Measurements from ENCODE around the gene MTHFD2. TPM values are rescaled to one million over a fixed set of nuclear protein-coding genes. Genes with fewer than 3 reads are reported as not detected.
"Not testable (repeated sequence)": the region's sequence is repeated elsewhere in the genome, so short reads cannot be mapped to it uniquely, and the experiment has no call there.

Gene MTHFD2
- total RNA-seq, 1 donor from 2014 or later = 365 TPM

- H3K4me3 Mint-ChIP-seq (ENCODE audit: unreplicated experiment) = no peak overlapping the region
- peaks cover 8% of the 10 kb centered on the region for H3K27me3 Mint-ChIP-seq (ENCODE audit: low read depth, unreplicated experiment)
- DNase-seq (ENCODE audit: low read depth) (no peak), FAIRE-seq (no peak)
- no peak for TF ChIP-seq CTCF (IDR thresholded peaks at IDR 0.05; ENCODE audit: insufficient read depth, low read depth, low read length)
- no peak for TF ChIP-seq EZH2 (IDR thresholded peaks at IDR 0.05; ENCODE audit: insufficient read depth, low read length)
- H3K36me3 Mint-ChIP-seq (ENCODE audit: low read depth, unreplicated experiment) = no peaks in the 10 kb centered on the region
- peaks cover 8% of the 10 kb centered on the region for H3K4me1 Mint-ChIP-seq (ENCODE audit: low read depth, unreplicated experiment)
- Histone ChIP-seq H2AFZ (ENCODE audit: low read depth, low read length) (no peak overlapping the region), H3K27ac (ENCODE audit: low read depth, low read length) (no peak overlapping the region), H4K20me1 (ENCODE audit: insufficient read depth, low read length) (no peaks in the 10 kb centered on the region), H3K9me3 (ENCODE audit: insufficient read depth, low read depth, low read length) (no peaks in the 10 kb centered on the region), H3K9ac (ENCODE audit: low read length) (no peak overlapping the region), H3K79me2 (ENCODE audit: insufficient read depth, low read length) (no peaks in the 10 kb centered on the region), H3K4me1 (ENCODE audit: insufficient read depth, low read length) (peaks cover 2% of the 10 kb centered on the region), H3K4me3 (ENCODE audit: insufficient read depth, low read depth, low read length) (no peak overlapping the region), H3K36me3 (ENCODE audit: insufficient read depth, low read length) (no peaks in the 10 kb centered on the region), H3K27me3 (ENCODE audit: insufficient read depth, low read length) (no peaks in the 10 kb centered on the region), H3K4me2 (ENCODE audit: low read length) (no peak overlapping the region)
- H3K9me3 Mint-ChIP-seq (ENCODE audit: unreplicated experiment) = no peaks in the 10 kb centered on the region
- H3K27ac Mint-ChIP-seq (ENCODE audit: unreplicated experiment) = no peak overlapping the region
These were observed 14.5 kb upstream of the MTHFD2 start for GRCh38 chr2:74183878-74184277.

GRCh38 chr2:74186038-74186437 is 12.4 kb upstream of the MTHFD2 start:
- H3K27me3 ChIP-seq (ENCODE audit: insufficient read depth, low read length) = no peaks in the 10 kb centered on the region
- Mint-ChIP-seq H3K27ac (ENCODE audit: unreplicated experiment) (no peak overlapping the region), H3K4me1 (ENCODE audit: low read depth, unreplicated experiment) (peaks cover 8% of the 10 kb centered on the region)

GRCh38 chr2:74186706-74187105 is 11.7 kb upstream of the MTHFD2 start:
- H3K4me3 Mint-ChIP-seq (ENCODE audit: unreplicated experiment); H3K79me2 ChIP-seq (ENCODE audit: insufficient read depth, low read length); H3K9me3 Mint-ChIP-seq (ENCODE audit: unreplicated experiment); DNase-seq (ENCODE audit: low read depth); H3K27ac ChIP-seq (ENCODE audit: low read depth, low read length); H3K4me1 ChIP-seq (ENCODE audit: insufficient read depth, low read length); H3K27me3 Mint-ChIP-seq (ENCODE audit: low read depth, unreplicated experiment); H3K9me3 ChIP-seq (ENCODE audit: insufficient read depth, low read depth, low read length); H3K4me1 Mint-ChIP-seq (ENCODE audit: low read depth, unreplicated experiment); H3K9ac ChIP-seq (ENCODE audit: low read length); H3K4me2 ChIP-seq (ENCODE audit: low read length); H2AFZ ChIP-seq (ENCODE audit: low read depth, low read length); H3K36me3 Mint-ChIP-seq (ENCODE audit: low read depth, unreplicated experiment); FAIRE-seq; H3K27me3 ChIP-seq (ENCODE audit: insufficient read depth, low read length); H3K36me3 ChIP-seq (ENCODE audit: insufficient read depth, low read length); H4K20me1 ChIP-seq (ENCODE audit: insufficient read depth, low read length); H3K4me3 ChIP-seq (ENCODE audit: insufficient read depth, low read depth, low read length): not testable (repeated sequence)
- peak overlapping the region; percentile 53 for H3K27ac Mint-ChIP-seq (ENCODE audit: unreplicated experiment)

More at GRCh38 chr2:74186038-74186437, 12.4 kb upstream of the MTHFD2 start:
- Mint-ChIP-seq H3K27me3 (ENCODE audit: low read depth, unreplicated experiment) (peaks cover 8% of the 10 kb centered on the region), H3K4me3 (ENCODE audit: unreplicated experiment) (no peak overlapping the region), H3K9me3 (ENCODE audit: unreplicated experiment) (no peaks in the 10 kb centered on the region), H3K36me3 (ENCODE audit: low read depth, unreplicated experiment) (peaks cover 2% of the 10 kb centered on the region)
- no peak overlapping the region for H3K9ac ChIP-seq (ENCODE audit: low read length)
- TF ChIP-seq EZH2 (IDR thresholded peaks at IDR 0.05; ENCODE audit: insufficient read depth, low read length) = no peak
- no peak for TF ChIP-seq CTCF (IDR thresholded peaks at IDR 0.05; ENCODE audit: insufficient read depth, low read depth, low read length)
- no peaks in the 10 kb centered on the region for H3K4me1 ChIP-seq (ENCODE audit: insufficient read depth, low read length)
- H3K9me3 ChIP-seq (ENCODE audit: insufficient read depth, low read depth, low read length) = no peaks in the 10 kb centered on the region
- DNase-seq (ENCODE audit: low read depth) (no peak), FAIRE-seq (no peak)
- no peak overlapping the region for H2AFZ ChIP-seq (ENCODE audit: low read depth, low read length)
- no peak overlapping the region for H3K4me3 ChIP-seq (ENCODE audit: insufficient read depth, low read depth, low read length)
- H3K79me2 ChIP-seq (ENCODE audit: insufficient read depth, low read length) = no peaks in the 10 kb centered on the region
- H3K27ac ChIP-seq (ENCODE audit: low read depth, low read length) = no peak overlapping the region
- H3K4me2 ChIP-seq (ENCODE audit: low read length) = no peak overlapping the region
- no peaks in the 10 kb centered on the region for H4K20me1 ChIP-seq (ENCODE audit: insufficient read depth, low read length)
- no peaks in the 10 kb centered on the region for H3K36me3 ChIP-seq (ENCODE audit: insufficient read depth, low read length)

All from astrocyte (in vitro differentiated cells and primary cell).